Ishikawa (cell line): Measurements from ENCODE around the gene CHAF1A.

Experiments used
- CEBPB ChIP-seq: IDR thresholded peaks from 2 replicates; pipeline ENCODE4 v1.6.1; 2012
- CREB1 ChIP-seq: IDR thresholded peaks from 2 replicates; pipeline ENCODE4 v1.6.1; 2012; ENCODE audit warnings: low read depth
- EGR1 ChIP-seq: IDR thresholded peaks from 2 replicates; pipeline ENCODE4 v1.6.1; 2012
- EP300 ChIP-seq: IDR thresholded peaks from 2 replicates; pipeline ENCODE4 v1.6.1; 2012; ENCODE audit warnings: borderline replicate concordance
- FOXM1 ChIP-seq: IDR thresholded peaks from 2 replicates; pipeline ENCODE4 v1.6.1; 2012; ENCODE audit warnings: low read depth, borderline replicate concordance
- MAX ChIP-seq: IDR thresholded peaks from 2 replicates; pipeline ENCODE4 v1.6.1; 2012
- NFIC ChIP-seq: IDR thresholded peaks from 2 replicates; pipeline ENCODE4 v1.6.1; 2012
- RAD21 ChIP-seq: IDR thresholded peaks from 2 replicates; pipeline ENCODE4 v1.6.1; 2012; ENCODE audit warnings: low read depth
- TAF1 ChIP-seq: IDR thresholded peaks from 2 replicates; pipeline ENCODE4 v1.6.1; 2012; ENCODE audit warnings: low read depth, mild to moderate bottlenecking
- TCF12 ChIP-seq: IDR thresholded peaks from 2 replicates; pipeline ENCODE4 v1.6.1; 2012; ENCODE audit warnings: low read depth
- TEAD4 ChIP-seq: IDR thresholded peaks from 2 replicates; pipeline ENCODE4 v1.6.1; 2012
- USF1 ChIP-seq: IDR thresholded peaks from 2 replicates; pipeline ENCODE4 v1.6.1; 2012
- YY1 ChIP-seq: IDR thresholded peaks from 2 replicates; pipeline ENCODE4 v1.6.1; 2012; ENCODE audit warnings: low read depth
- ZBTB7A ChIP-seq: IDR thresholded peaks from 2 replicates; pipeline ENCODE4 v1.6.1; 2012; ENCODE audit warnings: low read depth
- TF ChIP-seq, protein P1 (sequence below): IDR thresholded peaks from 2 replicates; pipeline ENCODE4 v1.6.1; 2012; ENCODE audit warnings: low read depth, mild to moderate bottlenecking

Gene CHAF1A

DNA sequence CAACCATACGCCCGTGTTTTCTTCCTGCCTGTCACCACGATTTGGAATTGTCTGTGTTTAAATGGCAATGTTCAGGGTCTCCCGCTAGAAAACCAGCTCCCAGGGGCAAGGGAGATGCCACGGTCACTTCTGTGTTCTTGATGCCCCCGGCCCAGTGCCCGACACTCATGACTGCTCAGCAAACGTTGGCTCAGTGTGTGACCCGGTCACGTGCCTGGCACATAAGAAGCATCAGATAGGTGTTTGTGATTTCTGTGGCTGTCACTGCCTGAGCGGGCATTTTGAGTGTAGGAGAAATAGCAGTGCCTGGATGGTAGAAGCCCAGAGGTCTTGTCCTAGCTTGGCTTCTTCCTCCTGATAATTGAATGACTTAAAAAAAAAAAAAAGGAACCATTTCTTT lies 85.1 kb downstream of the CHAF1A start:
- TF ChIP-seq EGR1 (no peak), EP300 (no peak), FOXM1 (no peak), CREB1 (no peak), TEAD4 (no peak), TAF1 (no peak), CEBPB (no peak), TCF12 (no peak), NFIC (no peak), USF1 (no peak), MAX (no peak), RAD21 (no peak), YY1 (no peak), ZBTB7A (no peak)
- TF ChIP-seq, protein P1, sequence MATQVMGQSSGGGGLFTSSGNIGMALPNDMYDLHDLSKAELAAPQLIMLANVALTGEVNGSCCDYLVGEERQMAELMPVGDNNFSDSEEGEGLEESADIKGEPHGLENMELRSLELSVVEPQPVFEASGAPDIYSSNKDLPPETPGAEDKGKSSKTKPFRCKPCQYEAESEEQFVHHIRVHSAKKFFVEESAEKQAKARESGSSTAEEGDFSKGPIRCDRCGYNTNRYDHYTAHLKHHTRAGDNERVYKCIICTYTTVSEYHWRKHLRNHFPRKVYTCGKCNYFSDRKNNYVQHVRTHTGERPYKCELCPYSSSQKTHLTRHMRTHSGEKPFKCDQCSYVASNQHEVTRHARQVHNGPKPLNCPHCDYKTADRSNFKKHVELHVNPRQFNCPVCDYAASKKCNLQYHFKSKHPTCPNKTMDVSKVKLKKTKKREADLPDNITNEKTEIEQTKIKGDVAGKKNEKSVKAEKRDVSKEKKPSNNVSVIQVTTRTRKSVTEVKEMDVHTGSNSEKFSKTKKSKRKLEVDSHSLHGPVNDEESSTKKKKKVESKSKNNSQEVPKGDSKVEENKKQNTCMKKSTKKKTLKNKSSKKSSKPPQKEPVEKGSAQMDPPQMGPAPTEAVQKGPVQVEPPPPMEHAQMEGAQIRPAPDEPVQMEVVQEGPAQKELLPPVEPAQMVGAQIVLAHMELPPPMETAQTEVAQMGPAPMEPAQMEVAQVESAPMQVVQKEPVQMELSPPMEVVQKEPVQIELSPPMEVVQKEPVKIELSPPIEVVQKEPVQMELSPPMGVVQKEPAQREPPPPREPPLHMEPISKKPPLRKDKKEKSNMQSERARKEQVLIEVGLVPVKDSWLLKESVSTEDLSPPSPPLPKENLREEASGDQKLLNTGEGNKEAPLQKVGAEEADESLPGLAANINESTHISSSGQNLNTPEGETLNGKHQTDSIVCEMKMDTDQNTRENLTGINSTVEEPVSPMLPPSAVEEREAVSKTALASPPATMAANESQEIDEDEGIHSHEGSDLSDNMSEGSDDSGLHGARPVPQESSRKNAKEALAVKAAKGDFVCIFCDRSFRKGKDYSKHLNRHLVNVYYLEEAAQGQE: no peak

GRCh38 chr19:4488496-4488895 lies 86.1 kb downstream of the CHAF1A start:
- no peak for TF ChIP-seq CREB1

DNA sequence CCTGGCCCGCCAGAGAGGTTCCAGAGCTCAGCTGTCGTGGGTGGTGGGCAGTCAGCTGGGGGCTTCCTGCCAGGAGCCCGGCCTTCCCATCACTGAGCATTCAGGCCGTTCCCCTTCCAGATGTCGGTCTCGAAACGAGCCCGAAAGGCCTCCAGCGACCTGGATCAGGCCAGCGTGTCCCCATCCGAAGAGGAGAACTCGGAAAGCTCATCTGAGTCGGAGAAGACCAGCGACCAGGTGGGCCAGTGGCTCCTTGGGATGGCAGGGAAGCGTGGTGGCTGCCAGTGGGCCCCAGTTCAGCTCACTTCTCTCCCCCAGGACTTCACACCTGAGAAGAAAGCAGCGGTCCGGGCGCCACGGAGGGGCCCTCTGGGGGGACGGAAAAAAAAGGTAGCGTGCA lies 89.0 kb downstream of the CHAF1A start:
- TF ChIP-seq USF1 (no peak), TCF12 (no peak), TEAD4 (no peak), NFIC (no peak), CEBPB (no peak), EP300 (no peak), CREB1 (no peak), RAD21 (no peak), EGR1 (no peak), YY1 (no peak), FOXM1 (no peak), TAF1 (no peak), MAX (no peak), ZBTB7A (no peak)
- TF ChIP-seq, protein P1: no peak

GRCh38 chr19:4492337-4493103 lies 90.1 kb downstream of the CHAF1A start:
- TF ChIP-seq FOXM1 (no peak), MAX (no peak), EGR1 (no peak), CEBPB (no peak), TEAD4 (no peak), NFIC (no peak), CREB1 (no peak), TCF12 (no peak), EP300 (no peak)
- TF ChIP-seq, protein P1: no peak
